GM12878 (cell line): Measurements from ENCODE around the gene PKP2. TPM values are rescaled to one million over a fixed set of nuclear protein-coding genes. Genes with fewer than 3 reads are reported as not detected.
A peak's percentile ranks its signal among the peaks of the same experiment; 100 is the strongest.

Experiments
- BMI1 ChIP-seq: fragments of 450-650 bp; IDR thresholded peaks from 2 replicates; pipeline ENCODE4 v1.6.1; 2016; ENCODE audit warnings: mild to moderate bottlenecking, moderate library complexity, borderline replicate concordance
- CBFB ChIP-seq: IDR thresholded peaks from 2 replicates; pipeline ENCODE4 v1.6.1; 2016; ENCODE audit warnings: antibody characterized with exemption, low read depth
- CBX5 ChIP-seq: sonication (generic); IDR thresholded peaks from 2 replicates; pipeline ENCODE4 v1.6.1; 2016; ENCODE audit warnings: low read depth, moderate library complexity, mild to moderate bottlenecking, inconsistent platforms
- IKZF2 ChIP-seq, 2 experiments: fragments of 450-650 bp; IDR thresholded peaks; 2 replicates each; pipeline ENCODE4 v1.6.1; 2017; ENCODE audit warnings: mild to moderate bottlenecking in 2 of 2, moderate library complexity in 2 of 2
- JUND ChIP-seq: IDR thresholded peaks from 2 replicates; pipeline ENCODE4 v1.6.1; 2012; ENCODE audit warnings: low read depth, mild to moderate bottlenecking, low read length, improper control_type of control experiment, moderate library complexity
- MTA2 ChIP-seq: fragments of 450-650 bp; IDR thresholded peaks from 2 replicates; pipeline ENCODE4 v1.6.1; 2016; ENCODE audit warnings: low read depth, mild to moderate bottlenecking, moderate library complexity
- NBN ChIP-seq: fragments of 450-650 bp; IDR thresholded peaks from 2 replicates; pipeline ENCODE4 v1.6.1; 2016
- NFXL1 ChIP-seq: fragments of 450-650 bp; IDR thresholded peaks from 2 replicates; pipeline ENCODE4 v1.6.1; 2017; ENCODE audit warnings: antibody characterized with exemption, mild to moderate bottlenecking, borderline replicate concordance
- NKRF ChIP-seq: fragments of 450-650 bp; conservative IDR thresholded peaks from 2 replicates; pipeline ENCODE4 v1.6.1; 2017; ENCODE audit warnings: mild to moderate bottlenecking, moderate library complexity
- PAX5 ChIP-seq: IDR thresholded peaks from 2 replicates; pipeline ENCODE4 v1.6.1; 2011; ENCODE audit warnings: low read depth, low read length, borderline replicate concordance
- RELB ChIP-seq: fragments of 450-650 bp; IDR thresholded peaks from 2 replicates; pipeline ENCODE4 v1.6.1; 2017; ENCODE audit warnings: low read depth, mild to moderate bottlenecking, moderate library complexity
- SKIL ChIP-seq: fragments of 450-650 bp; IDR thresholded peaks from 2 replicates; pipeline ENCODE4 v1.6.1; 2017; ENCODE audit warnings: mild to moderate bottlenecking, low read depth, inconsistent platforms; ENCODE audit not compliant: poor library complexity, severe bottlenecking
- SMC3 ChIP-seq: IDR thresholded peaks from 2 replicates; pipeline ENCODE4 v1.6.1; 2011; ENCODE audit warnings: low read length, improper control_type of control experiment, borderline replicate concordance
- TCF12 ChIP-seq: IDR thresholded peaks from 2 replicates; pipeline ENCODE4 v1.6.1; 2011; ENCODE audit warnings: low read depth, mild to moderate bottlenecking, low read length
- TCF3 ChIP-seq: IDR thresholded peaks from 2 replicates; pipeline ENCODE4 v1.6.1; 2012; ENCODE audit warnings: low read depth, mild to moderate bottlenecking, low read length, borderline replicate concordance; ENCODE audit not compliant: insufficient read depth
- ZBED1 ChIP-seq: IDR thresholded peaks from 2 replicates; pipeline ENCODE4 v1.6.1; 2016; ENCODE audit warnings: borderline replicate concordance
- ZNF217 ChIP-seq: fragments of 450-650 bp; IDR thresholded peaks from 2 replicates; pipeline ENCODE4 v1.6.1; 2017; ENCODE audit warnings: antibody characterized with exemption, mild to moderate bottlenecking
- polyA plus RNA-seq, 11 experiments: library from polyadenylated mRNA; depleted of rRNA in 4 of 11; unstranded in 6 of 11; stranded (reverse) in 5 of 11; fragments of >200 nt; fragmentation: Nextera tagmentation in 4 of 11; fragmentation: Illumina TruSeq in 1 of 11; extraction: Ambion mirVana in 4 of 11; extraction: Trizol in 1 of 11; gene quantifications; 1 replicate in 1 of 11; 2 replicates in 10 of 11; pipeline versions ENCODE4 v1.2.1 to v1.2.3, GENCODE V29; 2011 to 2016; ENCODE audit warnings: inconsistent platforms in 2 of 11, missing spikeins in 2 of 11, low read depth in 1 of 11
- total RNA-seq, 4 experiments: library from RNA; depleted of rRNA in 3 of 4; stranded (reverse); fragments of >200 nt in 3 of 4; fragmentation: Illumina TruSeq in 1 of 4; extraction: Trizol in 1 of 4; gene quantifications; 2 replicates each; pipeline versions ENCODE4 v1.2.1 to v1.2.3, GENCODE V29; 2013 to 2021

PKP2 gene
- total and polyA plus RNA-seq, 10 of the 15 experiments (the other 5 are each of a cell fraction or from before 2014, with no cell fraction given) = 0.02 to 4.1 (median 0.07) TPM; not detected in 4

GRCh38 chr12:32906399-32907165 lies 10.0 kb upstream of the PKP2 start (continued):
- TF ChIP-seq SKIL (peak; percentile 57), ZBED1 (0 out of 2 replicates have a peak, but pooled peaks have one; percentile 35), NFXL1 (no peak), TCF3 (peak; percentile 17; the same call in 1 of the 2 replicates), PAX5 (peak; percentile 47; the same call in 1 of the 2 replicates), IKZF2 (IDR thresholded peaks at IDR 0.05) (peak; percentile 84 to 86), SMC3 (no peak), CBX5 (0 out of 2 replicates have a peak, but pooled peaks have one; percentile 74), MTA2 (peak; percentile 74), TCF12 (peak; percentile 63; the same call in 1 of the 2 replicates), ZNF217 (peak; percentile 94), NBN (peak; percentile 68; the same call in 1 of the 2 replicates), CBFB (peak; percentile 76), BMI1 (0 out of 2 replicates have a peak, but pooled peaks have one; percentile 59), RELB (peak; percentile 61), NKRF (0 out of 2 replicates have a peak, but pooled peaks have one; percentile 35), JUND (peak; percentile 61; the same call in 1 of the 2 replicates)
- TF ChIP-seq, all 136 proteins: peak for 38
